HepG2 (cell line): Measurements from ENCODE around the gene PPP4R1. TPM values are rescaled to one million over a fixed set of nuclear protein-coding genes. Genes with fewer than 3 reads are reported as not detected.

Experiments
- ATAC-seq: fragments of 200-7000 bp; cut with Tn5 transposase; 3 replicates; pipeline ENCODE4 v1.9.1; 2020; ENCODE audit warnings: mild to moderate bottlenecking, moderate library complexity
- BruUV-seq: library from RNA; stranded (reverse); fragments of 400-500 nt; replicated peaks from 2 replicates; lab custom pipeline; 2021; lab: Mats Ljungman, UMichigan
- CTCF ChIA-PET: fragments of 300-600 bp; formaldehyde crosslinking; extraction: SDS; loops from one replicate; lab custom pipeline; 2021; ENCODE audit warnings: low total read pairs, inconsistent platforms, low intra/inter-chr PET ratio; lab: Yijun Ruan, JAX
- POLR2A ChIA-PET: fragments of 350-600 bp; sonication (Branson Sonifier 250); formaldehyde crosslinking; loops from one replicate; lab custom pipeline; 2020; ENCODE audit warnings: antibody characterized with exemption, inconsistent platforms; lab: Yijun Ruan, JAX
- DNase-seq: peaks from one replicate; pipeline ENCODE4 v3.0.0-alpha.2; 2015; ENCODE audit warnings: low spot score
- FAIRE-seq: peaks from 3 replicates; lab custom pipeline; 2011; peaks lifted over from hg19 to GRCh38; lab: Jason Lieb, UNC
- H2AFZ ChIP-seq: one replicate; pipeline ENCODE4 v1.6.1; 2011; ENCODE audit warnings: low read length, inconsistent platforms
- H3K27ac ChIP-seq: fragments of 300-600 bp; 3 replicates; pipeline ENCODE4 v1.8.0; 2011; ENCODE audit warnings: mixed run types, mild to moderate bottlenecking, mixed read lengths, low read length, inconsistent platforms; ENCODE audit not compliant: insufficient read depth; ENCODE audit errors: extremely low read length
- H3K27me3 ChIP-seq, 2 experiments: fragments of 200-600 bp in 1 of 2; 2 replicates in 1 of 2; 3 replicates in 1 of 2; pipeline versions ENCODE4 v1.6.0 to v1.8.0; 2011; ENCODE audit warnings: low read length in 2 of 2, mild to moderate bottlenecking in 2 of 2, moderate library complexity in 2 of 2, inconsistent platforms in 1 of 2; ENCODE audit not compliant: insufficient read depth in 2 of 2, control insufficient read depth in 1 of 2
- H3K36me3 ChIP-seq, 2 experiments: fragments of 200-600 bp in 1 of 2; replicated peaks in 1 of 2; 2 replicates in 1 of 2; 3 replicates in 1 of 2; pipeline versions ENCODE4 v1.5.1 to v1.8.0; 2011; ENCODE audit warnings: low read length in 2 of 2, inconsistent platforms in 1 of 2; ENCODE audit not compliant: insufficient read depth in 2 of 2, control insufficient read depth in 1 of 2
- H3K4me1 ChIP-seq: 2 replicates; pipeline ENCODE4 v1.5.1; 2012; ENCODE audit warnings: low read length, inconsistent platforms; ENCODE audit not compliant: insufficient read depth
- H3K4me2 ChIP-seq: 2 replicates; pipeline ENCODE4 v1.6.0; 2011; ENCODE audit warnings: low read depth, low read length, inconsistent platforms
- H3K4me3 ChIP-seq, 3 experiments: fragments of 200-600 bp in 1 of 3; sonication (generic), shearing (Covaris generic) in 1 of 3; replicated peaks in 1 of 3; 2 replicates each; pipeline ENCODE4 v1.5.1; 2011 to 2016; ENCODE audit warnings: low read length in 3 of 3, inconsistent platforms in 2 of 3, low read depth in 2 of 3, mild to moderate bottlenecking in 2 of 3, control low read depth in 1 of 3, mixed read lengths in 1 of 3; ENCODE audit not compliant: insufficient read depth in 1 of 3
- H3K79me2 ChIP-seq: one replicate; pipeline ENCODE4 v1.6.1; 2011; ENCODE audit warnings: low read length, inconsistent platforms; ENCODE audit not compliant: insufficient read depth
- H3K9ac ChIP-seq: 2 replicates; pipeline ENCODE4 v1.6.0; 2011; ENCODE audit warnings: mild to moderate bottlenecking, low read depth, low read length, inconsistent platforms; ENCODE audit not compliant: insufficient read depth
- H3K9me3 ChIP-seq: 2 replicates; pipeline ENCODE4 v1.5.1; 2012; ENCODE audit warnings: mild to moderate bottlenecking, low read length
- H4K20me1 ChIP-seq: 2 replicates; pipeline ENCODE4 v1.6.0; 2011; ENCODE audit warnings: inconsistent platforms, mild to moderate bottlenecking, low read length, moderate library complexity; ENCODE audit not compliant: insufficient read depth
- DNMT3B ChIP-seq: conservative IDR thresholded peaks from 2 replicates; pipeline ENCODE4 v1.6.1; 2016; ENCODE audit warnings: missing biosample characterization, control low read depth
- FOXK1 ChIP-seq: sonication (generic); formaldehyde crosslinking; IDR thresholded peaks from 2 replicates; pipeline ENCODE4 v1.4.0; 2020; ENCODE audit warnings: low read depth, missing genetic modification reagents, borderline replicate concordance
- IRF2 ChIP-seq: IDR thresholded peaks from 2 replicates; pipeline ENCODE4 v1.6.1; 2018; ENCODE audit warnings: missing genetic modification reagents, missing compliant biosample characterization
- LRRFIP1 ChIP-seq: sonication (generic); formaldehyde crosslinking; conservative IDR thresholded peaks from 2 replicates; pipeline ENCODE4 v1.4.0; 2020; ENCODE audit warnings: missing genetic modification reagents
- NFE2L2 ChIP-seq: fragments of 150-350 bp; IDR thresholded peaks from 2 replicates; pipeline ENCODE4 v1.6.1; 2014; ENCODE audit warnings: low read length
- SMAD9 ChIP-seq: sonication (generic); formaldehyde crosslinking; IDR thresholded peaks from 2 replicates; pipeline ENCODE4 v1.5.1; 2020; ENCODE audit warnings: mild to moderate bottlenecking, missing genetic modification reagents
- SOX6 ChIP-seq, 2 experiments: fragments of 450-650 bp in 1 of 2; sonication (generic) in 1 of 2; formaldehyde crosslinking in 1 of 2; IDR thresholded peaks; 2 replicates each; pipeline versions ENCODE4 v1.4.0 to v1.6.1; 2017 to 2020; ENCODE audit warnings: antibody characterized with exemption in 1 of 2, mild to moderate bottlenecking in 1 of 2, missing genetic modification reagents in 1 of 2
- ZNF331 ChIP-seq: sonication (generic); formaldehyde crosslinking; IDR thresholded peaks from 2 replicates; pipeline ENCODE4 v1.4.0; 2020; ENCODE audit warnings: missing genetic modification reagents
- ZNF33A ChIP-seq: sonication (generic); formaldehyde crosslinking; IDR thresholded peaks from 2 replicates; pipeline ENCODE4 v1.5.1; 2020; ENCODE audit warnings: missing genetic modification reagents, mild to moderate bottlenecking, moderate library complexity, borderline replicate concordance
- ZNF362 ChIP-seq: sonication (generic); formaldehyde crosslinking; IDR thresholded peaks from 2 replicates; pipeline ENCODE4 v1.4.0; 2020; ENCODE audit warnings: missing genetic modification reagents, mild to moderate bottlenecking, borderline replicate concordance
- ZNF513 ChIP-seq: sonication (generic); formaldehyde crosslinking; conservative IDR thresholded peaks from 2 replicates; pipeline ENCODE4 v1.5.0; 2020; ENCODE audit warnings: missing genetic modification reagents
- ZNF639 ChIP-seq: conservative IDR thresholded peaks from 2 replicates; pipeline ENCODE4 v1.6.1; 2018; ENCODE audit warnings: missing genetic modification reagents
- ZNF703 ChIP-seq: sonication (generic); formaldehyde crosslinking; IDR thresholded peaks from 2 replicates; pipeline ENCODE4 v1.5.1; 2020; ENCODE audit warnings: missing genetic modification reagents, mild to moderate bottlenecking, moderate library complexity, borderline replicate concordance
- WGBS: methylation state at CpG from one replicate; pipeline ENCODE4 v1.1.6; 2017; ENCODE audit warnings: low lambda C conversion rate; 5-methylcytosine and 5-hydroxymethylcytosine counted together
- in situ Hi-C: cut with HindIII; loops from 2 replicates; pipeline ENCODE4 v1.10.0; 2017; ENCODE audit warnings: low pct_unique_long_range_greater_than_20kb; ENCODE audit not compliant: extremely low pct_ligation_motif_present
- intact Hi-C: fragments of 100-400 bp; cut with micrococcal nuclease; formaldehyde crosslinking; loops from one replicate; pipeline ENCODE4 v1.10.0; 2022; ENCODE audit not compliant: unreplicated experiment
- polyA plus RNA-seq, 8 experiments: library from polyadenylated mRNA; depleted of rRNA in 3 of 8; stranded (reverse) in 7 of 8; unstranded in 1 of 8; fragments of >200 nt; fragmentation: Illumina TruSeq in 4 of 8; extraction: Trizol in 4 of 8; gene quantifications; 2 replicates each; pipeline versions ENCODE4 v1.2.1 to v1.2.3, GENCODE V29; 2011 to 2016; ENCODE audit warnings: low read depth in 4 of 8, missing spikeins in 1 of 8, mixed read lengths in 1 of 8; ENCODE audit not compliant: insufficient read depth in 1 of 8
- total RNA-seq, 5 experiments: library from RNA; depleted of rRNA; stranded (reverse); fragments of >200 nt; fragmentation: Illumina TruSeq; extraction: Trizol; gene quantifications; 2 replicates each; pipeline ENCODE4 v1.2.3, GENCODE V29; 2016; ENCODE audit warnings: low read depth in 1 of 5
- TF ChIP-seq, protein P1 (sequence below): IDR thresholded peaks from 2 replicates; pipeline ENCODE4 v1.6.1; 2016; ENCODE audit warnings: mild to moderate bottlenecking, missing biosample characterization, missing genetic modification reagents
- TF ChIP-seq, protein P2 (sequence below): fragments of 450-650 bp; IDR thresholded peaks from 2 replicates; pipeline ENCODE4 v1.6.1; 2017

The PPP4R1 gene
- total and polyA plus RNA-seq, 2 of the 13 experiments (the other 11 are each of a cell fraction or from before 2014, with no cell fraction given): 66.5 to 72.4 TPM

DNA sequence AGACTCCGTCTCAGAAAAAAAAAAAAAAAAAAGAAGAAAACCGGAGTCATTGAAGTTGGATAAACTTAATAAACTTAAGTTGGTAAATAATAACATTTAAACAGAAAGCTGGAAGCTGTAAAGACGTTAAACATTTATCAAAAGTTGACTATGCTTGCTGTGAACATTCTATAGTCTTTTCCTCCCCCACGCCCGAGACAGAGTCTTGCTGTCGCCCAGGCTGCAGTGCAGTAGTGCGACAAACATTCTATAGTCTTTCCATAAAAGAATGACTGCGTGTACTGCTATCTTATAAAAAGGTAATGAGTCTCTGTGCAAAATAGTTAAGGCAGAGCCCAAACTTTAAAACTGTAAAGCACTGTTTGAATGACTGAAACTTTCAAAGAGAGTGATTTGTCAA, 45.2 kb downstream of the PPP4R1 start:
- ChIA-PET CTCF (no interaction called here), POLR2A (no interaction called here)
- intact Hi-C loops (no loop called here), in situ Hi-C loops (no loop called here)
- H3K9ac ChIP-seq: no peak overlapping the region
- no peaks in the 10 kb centered on the region for H3K9me3 ChIP-seq
- H4K20me1 ChIP-seq: no peaks in the 10 kb centered on the region
- H3K27me3 ChIP-seq: no peaks in the 10 kb centered on the region
- FAIRE-seq (no peak), ATAC-seq (no peak), DNase-seq (no peak)
- BruUV-seq: no TSS peak
- H3K4me1 ChIP-seq: no peaks in the 10 kb centered on the region; the same call in 1 of the 2 replicates
- H3K36me3 ChIP-seq: peaks cover 8 to 53% of the 10 kb centered on the region in 2 experiments
- no peak overlapping the region for H3K4me3 ChIP-seq
- no peak overlapping the region for H3K27ac ChIP-seq
- no peak overlapping the region for H2AFZ ChIP-seq
- no peak overlapping the region for H3K4me2 ChIP-seq
- WGBS: 85% methylated on average over 8 of the region's 8 CpGs
- H3K79me2 ChIP-seq: no peaks in the 10 kb centered on the region
- TF ChIP-seq FOXK1 (CRISPR knock-in tag) (no peak), ZNF33A (CRISPR knock-in tag) (no peak), SOX6 (IDR thresholded peaks at IDR 0.05) (no peak), SOX6 (CRISPR knock-in tag; IDR thresholded peaks at IDR 0.05) (no peak), ZNF331 (CRISPR knock-in tag) (no peak), LRRFIP1 (CRISPR knock-in tag) (no peak), SMAD9 (no peak), DNMT3B (CRISPR knock-in tag) (no peak), ZNF362 (no peak), IRF2 (CRISPR knock-in tag) (no peak), ZNF703 (CRISPR knock-in tag) (no peak), NFE2L2 (no peak), ZNF513 (no peak), ZNF639 (CRISPR knock-in tag) (no peak)
- TF ChIP-seq, protein P1, sequence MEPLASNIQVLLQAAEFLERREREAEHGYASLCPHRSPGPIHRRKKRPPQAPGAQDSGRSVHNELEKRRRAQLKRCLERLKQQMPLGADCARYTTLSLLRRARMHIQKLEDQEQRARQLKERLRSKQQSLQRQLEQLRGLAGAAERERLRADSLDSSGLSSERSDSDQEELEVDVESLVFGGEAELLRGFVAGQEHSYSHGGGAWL (CRISPR knock-in tag): no peak
- TF ChIP-seq, protein P2, sequence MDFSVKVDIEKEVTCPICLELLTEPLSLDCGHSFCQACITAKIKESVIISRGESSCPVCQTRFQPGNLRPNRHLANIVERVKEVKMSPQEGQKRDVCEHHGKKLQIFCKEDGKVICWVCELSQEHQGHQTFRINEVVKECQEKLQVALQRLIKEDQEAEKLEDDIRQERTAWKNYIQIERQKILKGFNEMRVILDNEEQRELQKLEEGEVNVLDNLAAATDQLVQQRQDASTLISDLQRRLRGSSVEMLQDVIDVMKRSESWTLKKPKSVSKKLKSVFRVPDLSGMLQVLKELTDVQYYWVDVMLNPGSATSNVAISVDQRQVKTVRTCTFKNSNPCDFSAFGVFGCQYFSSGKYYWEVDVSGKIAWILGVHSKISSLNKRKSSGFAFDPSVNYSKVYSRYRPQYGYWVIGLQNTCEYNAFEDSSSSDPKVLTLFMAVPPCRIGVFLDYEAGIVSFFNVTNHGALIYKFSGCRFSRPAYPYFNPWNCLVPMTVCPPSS: no peak
